BJ (cell line): ENCODE results near the gene CDON. TPM values are rescaled to one million over a fixed set of nuclear protein-coding genes. Genes with fewer than 3 reads are reported as not detected.

ENCODE experiments used
- CTCF ChIA-PET: fragments of 350-600 bp; formaldehyde crosslinking; extraction: SDS; loops from one replicate; lab custom pipeline; 2021; ENCODE audit warnings: antibody characterized with exemption, inconsistent platforms; lab: Yijun Ruan, JAX
- POLR2A ChIA-PET: fragments of 300-600 bp; sonication (Branson Sonifier 250); formaldehyde crosslinking; extraction: SDS; loops from one replicate; lab custom pipeline; 2021; ENCODE audit warnings: antibody characterized with exemption; lab: Charles Lee
- DNase-seq: peaks from one replicate; pipeline ENCODE4 v3.0.0-alpha.2; 2011; ENCODE audit warnings: low read depth
- H3K27me3 ChIP-seq: 2 replicates; pipeline ENCODE4 v1.6.0; 2011; ENCODE audit warnings: low read length; ENCODE audit not compliant: control insufficient read depth, insufficient read depth
- H3K36me3 ChIP-seq: 2 replicates; pipeline ENCODE4 v1.5.1; 2011; ENCODE audit warnings: low read length; ENCODE audit not compliant: control insufficient read depth, insufficient read depth
- H3K4me3 ChIP-seq: 2 replicates; pipeline ENCODE4 v1.5.1; 2011; ENCODE audit warnings: low read depth, mild to moderate bottlenecking, control low read depth, low read length
- polyA plus RNA-seq: library from polyadenylated mRNA; depleted of rRNA; stranded (reverse); fragments of >200 nt; gene quantifications from 2 replicates; pipeline ENCODE4 v1.2.3, GENCODE V29; 2011
- TF ChIP-seq, protein P1 (sequence below): IDR thresholded peaks from 2 replicates; pipeline ENCODE4 v1.5.1; 2011; ENCODE audit warnings: low read depth, mild to moderate bottlenecking, control low read depth, inconsistent platforms, low read length, moderate library complexity; ENCODE audit not compliant: insufficient read depth

CDON gene
- polyA plus RNA-seq, 1 experiment, result 1.5 TPM

DNA sequence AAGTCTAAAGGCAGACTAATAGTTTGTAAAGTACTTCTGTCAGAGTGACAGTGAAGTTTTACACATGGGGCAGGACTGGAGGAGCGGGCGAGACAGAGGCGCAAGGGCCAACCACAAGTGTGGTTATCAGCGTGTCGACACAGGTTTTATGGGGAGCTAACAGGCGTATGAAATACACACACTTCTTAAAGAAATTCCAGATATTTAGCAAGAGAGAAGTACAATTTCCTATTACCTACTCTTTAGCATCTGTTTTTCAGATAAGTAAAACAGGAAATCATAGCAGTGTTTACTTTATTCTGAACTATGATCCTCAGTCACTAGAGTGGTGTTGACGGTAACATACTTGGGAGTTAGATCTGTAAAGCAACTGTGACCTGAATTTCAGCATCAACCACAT, 94.3 kb downstream of the CDON start:
- DNase-seq, result no peak
- H3K4me3 ChIP-seq, result no peak overlapping the region
- H3K36me3 ChIP-seq, result no peaks in the 10 kb centered on the region
- no peaks in the 10 kb centered on the region for H3K27me3 ChIP-seq
- TF ChIP-seq, protein P1, sequence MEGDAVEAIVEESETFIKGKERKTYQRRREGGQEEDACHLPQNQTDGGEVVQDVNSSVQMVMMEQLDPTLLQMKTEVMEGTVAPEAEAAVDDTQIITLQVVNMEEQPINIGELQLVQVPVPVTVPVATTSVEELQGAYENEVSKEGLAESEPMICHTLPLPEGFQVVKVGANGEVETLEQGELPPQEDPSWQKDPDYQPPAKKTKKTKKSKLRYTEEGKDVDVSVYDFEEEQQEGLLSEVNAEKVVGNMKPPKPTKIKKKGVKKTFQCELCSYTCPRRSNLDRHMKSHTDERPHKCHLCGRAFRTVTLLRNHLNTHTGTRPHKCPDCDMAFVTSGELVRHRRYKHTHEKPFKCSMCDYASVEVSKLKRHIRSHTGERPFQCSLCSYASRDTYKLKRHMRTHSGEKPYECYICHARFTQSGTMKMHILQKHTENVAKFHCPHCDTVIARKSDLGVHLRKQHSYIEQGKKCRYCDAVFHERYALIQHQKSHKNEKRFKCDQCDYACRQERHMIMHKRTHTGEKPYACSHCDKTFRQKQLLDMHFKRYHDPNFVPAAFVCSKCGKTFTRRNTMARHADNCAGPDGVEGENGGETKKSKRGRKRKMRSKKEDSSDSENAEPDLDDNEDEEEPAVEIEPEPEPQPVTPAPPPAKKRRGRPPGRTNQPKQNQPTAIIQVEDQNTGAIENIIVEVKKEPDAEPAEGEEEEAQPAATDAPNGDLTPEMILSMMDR, result no peak
- ChIA-PET CTCF (no interaction called here), POLR2A (no interaction called here)

GRCh38 chr11:125967515-125967914, 95.2 kb downstream of the CDON start:
- ChIA-PET CTCF (interaction anchor here (1.0 kb wide), 1 partner anchor 226 kb away, joined by 5 read pairs; no protein-coding TSS in a partner anchor), POLR2A (no interaction called here)
- no peaks in the 10 kb centered on the region for H3K27me3 ChIP-seq
- H3K4me3 ChIP-seq, result no peak overlapping the region
- TF ChIP-seq, protein P1, result no peak
- no peaks in the 10 kb centered on the region for H3K36me3 ChIP-seq
- DNase-seq, result no peak

GRCh38 chr11:125960771-125961170, 101.9 kb downstream of the CDON start:
- POLR2A ChIA-PET, result no interaction called here
- CTCF ChIA-PET, result no interaction called here
- no peak for DNase-seq
- no peaks in the 10 kb centered on the region for H3K27me3 ChIP-seq
- TF ChIP-seq, protein P1, result no peak
- no peaks in the 10 kb centered on the region for H3K36me3 ChIP-seq
- no peak overlapping the region for H3K4me3 ChIP-seq

GRCh38 chr11:125959931-125960330, 102.7 kb downstream of the CDON start:
- no peak overlapping the region for H3K4me3 ChIP-seq
- H3K27me3 ChIP-seq, result no peaks in the 10 kb centered on the region
- ChIA-PET CTCF (no interaction called here), POLR2A (no interaction called here)
- TF ChIP-seq, protein P1, result no peak
- no peaks in the 10 kb centered on the region for H3K36me3 ChIP-seq
- no peak for DNase-seq

- H3K36me3 ChIP-seq, result no peaks in the 10 kb centered on the region
- TF ChIP-seq, protein P1, result no peak
- no peak overlapping the region for H3K4me3 ChIP-seq
- ChIA-PET CTCF (no interaction called here), POLR2A (no interaction called here)
- no peaks in the 10 kb centered on the region for H3K27me3 ChIP-seq
- DNase-seq, result no peak
These were observed 103.2 kb downstream of the CDON start for GRCh38 chr11:125959511-125959910.
